ENCODE measurements around the gene NLRP14. TPM values are rescaled to one million over a fixed set of nuclear protein-coding genes. Genes with fewer than 3 reads are reported as not detected.

Gene NLRP14, protein sequence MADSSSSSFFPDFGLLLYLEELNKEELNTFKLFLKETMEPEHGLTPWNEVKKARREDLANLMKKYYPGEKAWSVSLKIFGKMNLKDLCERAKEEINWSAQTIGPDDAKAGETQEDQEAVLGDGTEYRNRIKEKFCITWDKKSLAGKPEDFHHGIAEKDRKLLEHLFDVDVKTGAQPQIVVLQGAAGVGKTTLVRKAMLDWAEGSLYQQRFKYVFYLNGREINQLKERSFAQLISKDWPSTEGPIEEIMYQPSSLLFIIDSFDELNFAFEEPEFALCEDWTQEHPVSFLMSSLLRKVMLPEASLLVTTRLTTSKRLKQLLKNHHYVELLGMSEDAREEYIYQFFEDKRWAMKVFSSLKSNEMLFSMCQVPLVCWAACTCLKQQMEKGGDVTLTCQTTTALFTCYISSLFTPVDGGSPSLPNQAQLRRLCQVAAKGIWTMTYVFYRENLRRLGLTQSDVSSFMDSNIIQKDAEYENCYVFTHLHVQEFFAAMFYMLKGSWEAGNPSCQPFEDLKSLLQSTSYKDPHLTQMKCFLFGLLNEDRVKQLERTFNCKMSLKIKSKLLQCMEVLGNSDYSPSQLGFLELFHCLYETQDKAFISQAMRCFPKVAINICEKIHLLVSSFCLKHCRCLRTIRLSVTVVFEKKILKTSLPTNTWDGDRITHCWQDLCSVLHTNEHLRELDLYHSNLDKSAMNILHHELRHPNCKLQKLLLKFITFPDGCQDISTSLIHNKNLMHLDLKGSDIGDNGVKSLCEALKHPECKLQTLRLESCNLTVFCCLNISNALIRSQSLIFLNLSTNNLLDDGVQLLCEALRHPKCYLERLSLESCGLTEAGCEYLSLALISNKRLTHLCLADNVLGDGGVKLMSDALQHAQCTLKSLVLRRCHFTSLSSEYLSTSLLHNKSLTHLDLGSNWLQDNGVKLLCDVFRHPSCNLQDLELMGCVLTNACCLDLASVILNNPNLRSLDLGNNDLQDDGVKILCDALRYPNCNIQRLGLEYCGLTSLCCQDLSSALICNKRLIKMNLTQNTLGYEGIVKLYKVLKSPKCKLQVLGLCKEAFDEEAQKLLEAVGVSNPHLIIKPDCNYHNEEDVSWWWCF
- total RNA-seq (ENCODE audit: low replicate concordance) = 0.08 TPM in 1 of 2 replicates, not detected in the other

DNA sequence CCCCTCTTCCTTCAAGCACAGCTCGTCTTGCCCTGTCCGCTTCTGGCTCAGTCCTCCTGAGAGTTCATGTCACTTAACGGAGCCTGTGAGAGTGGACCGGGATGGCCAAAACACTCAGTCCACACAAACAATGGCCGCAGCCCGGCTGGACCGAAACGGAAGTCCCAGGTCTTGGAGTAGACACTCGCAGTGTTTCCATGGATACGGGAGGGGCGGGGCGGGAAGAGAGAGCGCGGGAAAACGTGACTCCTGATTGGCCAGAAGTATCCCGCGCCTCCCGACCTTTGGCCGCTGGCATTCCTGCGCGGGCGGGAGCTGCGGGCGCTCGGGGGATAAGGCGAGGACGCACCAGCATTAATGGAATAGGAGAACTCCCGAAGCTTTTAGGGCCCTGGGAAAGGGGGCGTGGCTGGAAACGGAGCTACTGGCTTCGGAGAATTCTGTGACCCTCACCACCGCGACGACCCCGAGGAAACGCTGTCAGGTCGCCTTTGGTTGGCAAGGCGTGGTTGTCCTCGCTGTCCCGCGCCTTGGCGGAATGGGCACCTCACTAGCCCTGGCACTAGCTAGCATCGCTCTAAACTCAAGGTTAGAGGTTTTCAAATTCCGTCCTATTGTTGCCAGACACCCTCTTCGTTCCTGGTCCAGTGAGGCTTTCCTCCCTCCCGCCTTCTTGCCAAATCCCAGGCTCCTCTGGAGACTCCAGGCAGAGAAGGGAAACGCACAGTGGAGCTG, at the start of gene NLRP14, which contains the start of gene ZNF214:
Gene NLRP14 (plus strand): TSS at position 297 of the 735 bp plus-strand sequence. CDS start 18,108 bp downstream, outside the sequence.
Gene ZNF214 (minus strand): TSS at position 164 of the 735 bp plus-strand sequence. CDS start 17,511 bp downstream, outside the sequence.

DNA sequence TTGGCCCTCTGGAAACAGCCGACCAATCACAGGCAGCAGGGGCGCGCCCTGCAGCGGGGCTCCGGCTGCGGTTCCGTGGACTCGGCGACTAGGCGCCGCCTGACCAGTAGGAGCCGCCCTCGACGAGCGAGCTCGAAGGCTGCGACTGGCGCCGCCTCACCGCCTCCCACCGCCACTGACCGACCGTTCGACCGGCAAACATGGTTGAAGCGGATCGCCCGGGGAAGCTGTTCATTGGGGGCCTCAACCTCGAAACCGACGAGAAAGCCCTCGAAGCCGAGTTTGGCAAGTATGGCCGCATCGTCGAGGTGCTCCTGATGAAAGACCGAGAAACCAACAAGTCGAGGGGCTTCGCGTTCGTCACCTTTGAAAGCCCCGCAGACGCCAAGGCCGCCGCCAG, 68.6 kb downstream of the NLRP14 start, which contains the start of gene RBMXL2:
Gene RBMXL2 (plus strand): TSS at position 78 of the 400 bp plus-strand sequence. CDS start 123 bp downstream, at position 201.

Other genes starting within 250 kb of the NLRP14 start
- 0.08 TPM in 1 of 2 replicates, not detected in the other for gene OR2AG2, start 248.5 kb upstream of the NLRP14 start, total RNA-seq (ENCODE audit: low replicate concordance)
- gene OR2AG1, start 237.5 kb upstream of the NLRP14 start, total RNA-seq (ENCODE audit: low replicate concordance) = not detected in 2 replicates
- 0.12 and 0.15 TPM in 2 replicates for gene OR6A2, start 220.8 kb upstream of the NLRP14 start, total RNA-seq (ENCODE audit: low replicate concordance)
- not detected in 2 replicates for gene OR10A5, start 174.8 kb upstream of the NLRP14 start, total RNA-seq (ENCODE audit: low replicate concordance)
- not detected in 2 replicates for gene OR10A2, start 157.4 kb upstream of the NLRP14 start, total RNA-seq (ENCODE audit: low replicate concordance)
- not detected in 2 replicates for gene OR10A4, start 143.9 kb upstream of the NLRP14 start, total RNA-seq (ENCODE audit: low replicate concordance)
- gene OR2D2, start 128.0 kb upstream of the NLRP14 start, total RNA-seq (ENCODE audit: low replicate concordance) = 0.15 TPM in 1 of 2 replicates, not detected in the other
- not detected in 2 replicates for gene OR2D3, start 99.5 kb upstream of the NLRP14 start, total RNA-seq (ENCODE audit: low replicate concordance)
- 1.3 and 4.2 TPM in 2 replicates for gene ZNF215, start 94.1 kb upstream of the NLRP14 start, total RNA-seq (ENCODE audit: low replicate concordance)
- gene ZNF214, start 133 bp upstream of the NLRP14 start, total RNA-seq (ENCODE audit: low replicate concordance) = 4.4 and 13.8 TPM in 2 replicates
- gene RBMXL2, start 68.5 kb downstream of the NLRP14 start, total RNA-seq (ENCODE audit: low replicate concordance) = 0.08 TPM in 1 of 2 replicates, not detected in the other
- not detected in 2 replicates for gene SYT9, start 231.4 kb downstream of the NLRP14 start, total RNA-seq (ENCODE audit: low replicate concordance)